ENCODE data around the gene EIF3K. TPM values are rescaled to one million over a fixed set of nuclear protein-coding genes. Genes with fewer than 3 reads are reported as not detected.

Gene EIF3K
- total RNA-seq, 1 donor from 2014 or later, result 258 TPM

- no peak overlapping the region for H3K27ac Mint-ChIP-seq (ENCODE audit: unreplicated experiment)
- H3K9me3 Mint-ChIP-seq (ENCODE audit: unreplicated experiment), result no peaks in the 10 kb centered on the region
- TF ChIP-seq CTCF (IDR thresholded peaks at IDR 0.05), result no peak
Observed at GRCh38 chr19:38639679-38640078, 20.7 kb downstream of the EIF3K start.

GRCh38 chr19:38640368-38640767 lies 21.4 kb downstream of the EIF3K start:
- Mint-ChIP-seq H3K36me3 (ENCODE audit: unreplicated experiment) (peaks cover 5% of the 10 kb centered on the region), H3K4me1 (ENCODE audit: unreplicated experiment) (peaks cover 5% of the 10 kb centered on the region), H3K27ac (ENCODE audit: unreplicated experiment) (no peak overlapping the region), H3K4me3 (ENCODE audit: unreplicated experiment) (no peak overlapping the region), H3K9me3 (ENCODE audit: unreplicated experiment) (no peaks in the 10 kb centered on the region), H3K27me3 (ENCODE audit: unreplicated experiment) (no peaks in the 10 kb centered on the region)
- DNase-seq (ENCODE audit: extremely low spot score, unreplicated experiment), result no peak
- TF ChIP-seq CTCF (IDR thresholded peaks at IDR 0.05), result no peak

More at GRCh38 chr19:38639679-38640078, 20.7 kb downstream of the EIF3K start:
- DNase-seq (ENCODE audit: extremely low spot score, unreplicated experiment), result no peak
- H3K4me3 Mint-ChIP-seq (ENCODE audit: unreplicated experiment), result no peak overlapping the region
- H3K36me3 Mint-ChIP-seq (ENCODE audit: unreplicated experiment), result peaks cover 6% of the 10 kb centered on the region
- no peaks in the 10 kb centered on the region for H3K27me3 Mint-ChIP-seq (ENCODE audit: unreplicated experiment)
- H3K4me1 Mint-ChIP-seq (ENCODE audit: unreplicated experiment), result peaks cover 6% of the 10 kb centered on the region

GRCh38 chr19:38642176-38642575 lies 23.2 kb downstream of the EIF3K start:
- Mint-ChIP-seq H3K9me3 (ENCODE audit: unreplicated experiment) (no peaks in the 10 kb centered on the region), H3K27ac (ENCODE audit: unreplicated experiment) (no peak overlapping the region), H3K4me3 (ENCODE audit: unreplicated experiment) (no peak overlapping the region), H3K27me3 (ENCODE audit: unreplicated experiment) (no peaks in the 10 kb centered on the region), H3K36me3 (ENCODE audit: unreplicated experiment) (no peaks in the 10 kb centered on the region), H3K4me1 (ENCODE audit: unreplicated experiment) (peaks cover 5% of the 10 kb centered on the region)
- no peak for TF ChIP-seq CTCF (IDR thresholded peaks at IDR 0.05)
- DNase-seq (ENCODE audit: extremely low spot score, unreplicated experiment), result no peak

GRCh38 chr19:38644719-38645118 lies 25.7 kb downstream of the EIF3K start:
- Mint-ChIP-seq H3K36me3 (ENCODE audit: unreplicated experiment) (no peaks in the 10 kb centered on the region), H3K27ac (ENCODE audit: unreplicated experiment) (no peak overlapping the region), H3K4me3 (ENCODE audit: unreplicated experiment) (no peak overlapping the region), H3K4me1 (ENCODE audit: unreplicated experiment) (peaks cover 17% of the 10 kb centered on the region), H3K27me3 (ENCODE audit: unreplicated experiment) (no peaks in the 10 kb centered on the region), H3K9me3 (ENCODE audit: unreplicated experiment) (no peaks in the 10 kb centered on the region)
- DNase-seq (ENCODE audit: extremely low spot score, unreplicated experiment), result no peak
- no peak for TF ChIP-seq CTCF (IDR thresholded peaks at IDR 0.05)

DNA sequence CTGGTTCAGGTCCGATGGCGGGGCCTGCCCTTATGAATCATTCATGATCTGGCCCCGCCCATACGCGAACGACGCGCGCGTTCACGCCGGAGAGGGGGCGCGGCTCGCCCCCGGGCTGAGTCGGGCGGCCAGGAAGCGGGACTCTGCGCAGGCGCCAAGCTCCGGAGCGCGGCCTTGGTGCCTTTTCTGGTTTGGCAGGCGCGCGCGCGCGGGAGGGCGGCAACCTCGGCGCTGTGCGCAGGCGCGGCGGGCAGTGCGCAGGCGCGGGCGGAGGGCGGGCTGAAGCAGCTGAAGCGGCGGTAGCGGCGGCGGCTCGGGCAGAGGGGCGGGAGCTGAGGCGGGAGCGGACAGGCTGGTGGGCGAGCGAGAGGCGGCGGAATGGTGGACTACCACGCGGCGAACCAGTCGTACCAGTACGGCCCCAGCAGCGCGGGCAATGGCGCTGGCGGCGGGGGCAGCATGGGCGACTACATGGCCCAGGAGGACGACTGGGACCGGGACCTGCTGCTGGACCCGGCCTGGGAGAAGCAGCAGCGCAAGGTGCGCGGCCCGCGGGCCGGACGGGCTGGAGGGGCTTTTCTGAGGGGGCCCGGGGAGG lies 28.5 kb downstream of the EIF3K start, which contains the start of gene ACTN4:
TSS of gene ACTN4 (plus strand) at position 282 of the 598 bp plus-strand sequence. CDS start at position 379, 97 bp downstream.
- Mint-ChIP-seq H3K27ac (ENCODE audit: unreplicated experiment) (peak within 1 kb of the TSS; percentile 99), H3K4me1 (ENCODE audit: unreplicated experiment) (peaks cover 42% of the 10 kb centered on the region), H3K9me3 (ENCODE audit: unreplicated experiment) (no peaks in the 10 kb centered on the region), H3K27me3 (ENCODE audit: unreplicated experiment) (no peaks in the 10 kb centered on the region), H3K36me3 (ENCODE audit: unreplicated experiment) (no peaks in the 10 kb centered on the region), H3K4me3 (ENCODE audit: unreplicated experiment) (peak within 1 kb of the TSS; percentile 98)
- TF ChIP-seq CTCF (IDR thresholded peaks at IDR 0.05), result no peak
- DNase-seq (ENCODE audit: extremely low spot score, unreplicated experiment), result peak; percentile 100

All from osteocyte (in vitro differentiated cells).